ENCODE measurements around the gene CCNH.
A peak's percentile ranks its signal among the peaks of the same experiment; 100 is the strongest.

CCNH gene

GRCh38 chr5:87412630-87413342 lies at the start of gene CCNH:
Gene CCNH (minus strand): TSS chr5:87412930. CDS start chr5:87412794, 136 bp downstream.
- DNase-seq: peak; percentile 92

- DNase-seq: no peak
Observed at GRCh38 chr5:87457706-87458105, 45.0 kb upstream of the CCNH start.

GRCh38 chr5:87453801-87454200 lies 41.1 kb upstream of the CCNH start:
- DNase-seq: no peak

GRCh38 chr5:87452837-87453236 lies 40.1 kb upstream of the CCNH start:
- no peak for DNase-seq

- DNase-seq: no peak
Observed at GRCh38 chr5:87442419-87442818, 29.7 kb upstream of the CCNH start.

GRCh38 chr5:87438231-87438630 lies 25.5 kb upstream of the CCNH start:
- DNase-seq: no peak

- no peak for DNase-seq
Observed at GRCh38 chr5:87437724-87438123, 25.0 kb upstream of the CCNH start.

GRCh38 chr5:87435144-87435694 lies 22.5 kb upstream of the CCNH start:
- no peak for DNase-seq

- DNase-seq: no peak
Observed at GRCh38 chr5:87434461-87434860, 21.7 kb upstream of the CCNH start.

GRCh38 chr5:87433945-87434344 lies 21.2 kb upstream of the CCNH start:
- DNase-seq: no peak

GRCh38 chr5:87432460-87432859 lies 19.7 kb upstream of the CCNH start:
- DNase-seq: no peak

- no peak for DNase-seq
Observed at GRCh38 chr5:87430863-87431457, 18.2 kb upstream of the CCNH start.

GRCh38 chr5:87423755-87424154 lies 11.0 kb upstream of the CCNH start:
- DNase-seq: no peak

GRCh38 chr5:87421307-87421706 lies 8.6 kb upstream of the CCNH start:
- no peak for DNase-seq

GRCh38 chr5:87418506-87418905 lies 5.8 kb upstream of the CCNH start:
- DNase-seq: no peak

- DNase-seq: no peak
Observed at GRCh38 chr5:87413343-87413645, 564 bp upstream of the CCNH start.

GRCh38 chr5:87411973-87412629 lies 629 bp downstream of the CCNH start:
- peak; percentile 29 for DNase-seq

- no peak for DNase-seq
Observed at GRCh38 chr5:87411586-87411972, 1.2 kb downstream of the CCNH start.

GRCh38 chr5:87410931-87411330 lies 1.8 kb downstream of the CCNH start:
- DNase-seq: no peak

GRCh38 chr5:87408204-87408603 lies 4.5 kb downstream of the CCNH start:
- no peak for DNase-seq

- no peak for DNase-seq
Observed at GRCh38 chr5:87405472-87406155, 7.1 kb downstream of the CCNH start.

GRCh38 chr5:87404359-87404758 lies 8.4 kb downstream of the CCNH start:
- no peak for DNase-seq

GRCh38 chr5:87403899-87404298 lies 8.8 kb downstream of the CCNH start:
- DNase-seq: no peak

GRCh38 chr5:87403409-87403808 lies 9.3 kb downstream of the CCNH start:
- DNase-seq: no peak

Data from activated CD4-positive, alpha-beta T cell treated with anti-CD3 and anti-CD28 coated beads for 1 hour (primary cell).